Measurements from ENCODE around the gene SLC35F3. TPM values are rescaled to one million over a fixed set of nuclear protein-coding genes. Genes with fewer than 3 reads are reported as not detected.

SLC35F3 gene
- total RNA-seq, 1 donor from 2014 or later = 0.49 TPM

GRCh38 chr1:234168061-234168724 lies 263.7 kb downstream of the SLC35F3 start:
- no peaks in the 10 kb centered on the region for H3K27me3 ChIP-seq
- H3K4me3 ChIP-seq = no peak overlapping the region
- intact Hi-C loops (cut with DNase I) = no loop called here
- no peaks in the 10 kb centered on the region for H3K36me3 ChIP-seq
- H3K9me3 ChIP-seq = no peaks in the 10 kb centered on the region
- TF ChIP-seq CTCF (IDR thresholded peaks at IDR 0.05) = no peak
- no peak for TF ChIP-seq POLR2A (IDR thresholded peaks at IDR 0.05)
- no peak for TF ChIP-seq POLR2AphosphoS5 (IDR thresholded peaks at IDR 0.05; ENCODE audit: insufficient read depth in 1 of 2, low read depth in 1 of 2)
- no peak for DNase-seq (ENCODE audit: extremely low spot score in 2 of 2)
- no peak overlapping the region for H3K27ac ChIP-seq
- no peaks in the 10 kb centered on the region for H3K4me1 ChIP-seq

- Histone ChIP-seq H3K4me1 (no peaks in the 10 kb centered on the region), H3K4me3 (no peak overlapping the region), H3K27me3 (no peaks in the 10 kb centered on the region), H3K36me3 (no peaks in the 10 kb centered on the region), H3K9me3 (no peaks in the 10 kb centered on the region), H3K27ac (no peak overlapping the region)
- no peak for DNase-seq (ENCODE audit: extremely low spot score in 2 of 2)
- intact Hi-C loops (cut with DNase I) = no loop called here
- TF ChIP-seq POLR2AphosphoS5 (IDR thresholded peaks at IDR 0.05; ENCODE audit: insufficient read depth in 1 of 2, low read depth in 1 of 2) (no peak), CTCF (IDR thresholded peaks at IDR 0.05) (no peak), POLR2A (IDR thresholded peaks at IDR 0.05) (no peak)
Observed at GRCh38 chr1:234169161-234169849, 264.8 kb downstream of the SLC35F3 start.

- intact Hi-C loops (cut with DNase I) = loop anchor here (10.0 kb wide), 1 partner anchor 1445 kb away; no protein-coding TSS in a partner anchor
- H3K27me3 ChIP-seq = no peaks in the 10 kb centered on the region
- no peaks in the 10 kb centered on the region for H3K4me1 ChIP-seq
- H3K27ac ChIP-seq = no peak overlapping the region
- no peaks in the 10 kb centered on the region for H3K36me3 ChIP-seq
- no peak overlapping the region for H3K4me3 ChIP-seq
- DNase-seq (ENCODE audit: extremely low spot score in 2 of 2) = no peak
- TF ChIP-seq POLR2A (IDR thresholded peaks at IDR 0.05) (no peak), POLR2AphosphoS5 (IDR thresholded peaks at IDR 0.05; ENCODE audit: insufficient read depth in 1 of 2, low read depth in 1 of 2) (no peak), CTCF (IDR thresholded peaks at IDR 0.05) (no peak)
- H3K9me3 ChIP-seq = no peaks in the 10 kb centered on the region
Observed at GRCh38 chr1:234170067-234170466, 265.6 kb downstream of the SLC35F3 start.

- DNase-seq (ENCODE audit: extremely low spot score in 2 of 2) = no peak
- intact Hi-C loops (cut with DNase I) = loop anchor here (10.0 kb wide), 1 partner anchor 1444 kb away; no protein-coding TSS in a partner anchor
- no peak overlapping the region for H3K4me3 ChIP-seq
- H3K36me3 ChIP-seq = no peaks in the 10 kb centered on the region
- TF ChIP-seq POLR2AphosphoS5 (IDR thresholded peaks at IDR 0.05; ENCODE audit: insufficient read depth in 1 of 2, low read depth in 1 of 2) (no peak), POLR2A (IDR thresholded peaks at IDR 0.05) (no peak)
- H3K27me3 ChIP-seq = no peaks in the 10 kb centered on the region
- no peak overlapping the region for H3K27ac ChIP-seq
- no peaks in the 10 kb centered on the region for H3K4me1 ChIP-seq
- no peaks in the 10 kb centered on the region for H3K9me3 ChIP-seq
Observed at GRCh38 chr1:234170622-234171021, 266.1 kb downstream of the SLC35F3 start.

GRCh38 chr1:234173968-234174367 lies 269.5 kb downstream of the SLC35F3 start:
- H3K36me3 ChIP-seq = no peaks in the 10 kb centered on the region
- no peaks in the 10 kb centered on the region for H3K27me3 ChIP-seq
- DNase-seq (ENCODE audit: extremely low spot score in 2 of 2) = no peak
- no peaks in the 10 kb centered on the region for H3K4me1 ChIP-seq
- no peaks in the 10 kb centered on the region for H3K9me3 ChIP-seq
- no peak for TF ChIP-seq POLR2AphosphoS5 (IDR thresholded peaks at IDR 0.05; ENCODE audit: insufficient read depth in 1 of 2, low read depth in 1 of 2)
- H3K4me3 ChIP-seq = no peak overlapping the region
- intact Hi-C loops (cut with DNase I) = loop anchor here (10.0 kb wide), 1 partner anchor 1441 kb away; no protein-coding TSS in a partner anchor
- H3K27ac ChIP-seq = no peak overlapping the region

- intact Hi-C loops (cut with DNase I) = loop anchor here (10.0 kb wide), 1 partner anchor 1439 kb away; no protein-coding TSS in a partner anchor
- no peaks in the 10 kb centered on the region for H3K36me3 ChIP-seq
- no peaks in the 10 kb centered on the region for H3K4me1 ChIP-seq
- H3K27me3 ChIP-seq = no peaks in the 10 kb centered on the region
- no peak overlapping the region for H3K4me3 ChIP-seq
- no peak for DNase-seq (ENCODE audit: extremely low spot score in 2 of 2)
- H3K27ac ChIP-seq = no peak overlapping the region
- no peaks in the 10 kb centered on the region for H3K9me3 ChIP-seq
- no peak for TF ChIP-seq CTCF (IDR thresholded peaks at IDR 0.05)
- no peak for TF ChIP-seq POLR2AphosphoS5 (IDR thresholded peaks at IDR 0.05; ENCODE audit: insufficient read depth in 1 of 2, low read depth in 1 of 2)
- no peak for TF ChIP-seq POLR2A (IDR thresholded peaks at IDR 0.05)
Observed at GRCh38 chr1:234175363-234175762, 270.9 kb downstream of the SLC35F3 start.
